Measurements from ENCODE around the gene ARHGAP18. TPM values are rescaled to one million over a fixed set of nuclear protein-coding genes. Genes with fewer than 3 reads are reported as not detected.
A peak's percentile ranks its signal among the peaks of the same experiment; 100 is the strongest.

The ARHGAP18 gene
- total and polyA plus RNA-seq, 10 of the 15 experiments (the other 5 are each of a cell fraction or from before 2014, with no cell fraction given): 18.2 to 52.2 (median 31.7) TPM

DNA sequence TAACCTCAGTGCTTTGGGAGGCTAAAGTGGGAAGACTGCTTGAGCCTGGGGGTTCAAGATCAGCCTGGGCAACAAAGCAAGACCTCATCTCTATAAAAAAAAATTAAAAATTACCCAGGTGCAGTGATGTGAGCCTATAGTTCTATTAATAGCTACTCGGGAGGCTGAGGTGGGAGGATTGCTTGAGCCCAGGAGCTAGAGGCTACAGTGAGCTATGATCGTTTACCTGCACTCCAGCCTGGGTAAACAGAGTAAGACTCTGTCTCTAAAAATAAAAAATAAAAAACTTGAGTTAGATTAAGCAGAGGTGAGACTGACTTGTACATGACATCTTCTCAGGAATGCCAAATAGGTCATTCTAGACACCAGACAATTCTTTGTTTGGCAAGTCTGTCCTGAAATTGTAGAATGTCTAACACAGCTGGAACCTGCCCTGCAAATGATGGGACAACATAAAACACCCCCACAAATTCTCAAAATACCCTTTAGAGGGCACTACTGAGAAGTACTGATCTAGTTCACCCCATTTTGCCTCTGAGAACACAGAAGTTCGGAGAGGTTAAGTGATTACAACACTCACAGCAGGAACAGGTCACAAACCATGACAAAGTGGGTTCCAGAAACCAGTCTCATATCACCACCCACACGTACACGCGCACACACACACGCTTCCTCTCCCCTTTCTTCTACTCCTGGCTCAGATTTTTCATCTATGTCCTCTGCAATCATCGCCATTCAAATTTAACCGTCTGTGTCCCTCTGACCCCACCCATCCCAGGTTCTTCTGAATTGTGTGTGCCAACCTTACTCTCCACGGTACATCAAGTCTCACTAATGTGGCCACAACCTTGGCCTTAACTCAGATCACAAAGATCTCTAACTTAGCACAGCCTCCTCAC is 38.3 kb downstream of the ARHGAP18 start (continued):
- peak; percentile 48; the same call in 1 of the 2 replicates for TF ChIP-seq BACH1 (IDR thresholded peaks at IDR 0.05; ENCODE audit: borderline replicate concordance)
- TF ChIP-seq DPF2 (IDR thresholded peaks at IDR 0.05): peak; percentile 64
- TF ChIP-seq BRCA1 (IDR thresholded peaks at IDR 0.05; ENCODE audit: low read depth, low read length): no peak
- TF ChIP-seq LARP7 (IDR thresholded peaks at IDR 0.05): 0 out of 2 replicates have a peak, but pooled peaks have one; percentile 33
- no peak for TF ChIP-seq SIX5 (IDR thresholded peaks at IDR 0.05; ENCODE audit: low read depth, low read length, severe bottlenecking)
- TF ChIP-seq PKNOX1 (IDR thresholded peaks at IDR 0.05): no peak; the same call in 1 of the 2 replicates
- no peak for TF ChIP-seq ZBTB11 (CRISPR knock-in tag; IDR thresholded peaks at IDR 0.05)
- TF ChIP-seq BHLHE40 (IDR thresholded peaks at IDR 0.05; ENCODE audit: borderline replicate concordance in 1 of 2, low read depth in 2 of 2, low read length in 1 of 2): peak; percentile 55 to 70; a peak in 3 of 4 replicates
- TF ChIP-seq, protein P1, sequence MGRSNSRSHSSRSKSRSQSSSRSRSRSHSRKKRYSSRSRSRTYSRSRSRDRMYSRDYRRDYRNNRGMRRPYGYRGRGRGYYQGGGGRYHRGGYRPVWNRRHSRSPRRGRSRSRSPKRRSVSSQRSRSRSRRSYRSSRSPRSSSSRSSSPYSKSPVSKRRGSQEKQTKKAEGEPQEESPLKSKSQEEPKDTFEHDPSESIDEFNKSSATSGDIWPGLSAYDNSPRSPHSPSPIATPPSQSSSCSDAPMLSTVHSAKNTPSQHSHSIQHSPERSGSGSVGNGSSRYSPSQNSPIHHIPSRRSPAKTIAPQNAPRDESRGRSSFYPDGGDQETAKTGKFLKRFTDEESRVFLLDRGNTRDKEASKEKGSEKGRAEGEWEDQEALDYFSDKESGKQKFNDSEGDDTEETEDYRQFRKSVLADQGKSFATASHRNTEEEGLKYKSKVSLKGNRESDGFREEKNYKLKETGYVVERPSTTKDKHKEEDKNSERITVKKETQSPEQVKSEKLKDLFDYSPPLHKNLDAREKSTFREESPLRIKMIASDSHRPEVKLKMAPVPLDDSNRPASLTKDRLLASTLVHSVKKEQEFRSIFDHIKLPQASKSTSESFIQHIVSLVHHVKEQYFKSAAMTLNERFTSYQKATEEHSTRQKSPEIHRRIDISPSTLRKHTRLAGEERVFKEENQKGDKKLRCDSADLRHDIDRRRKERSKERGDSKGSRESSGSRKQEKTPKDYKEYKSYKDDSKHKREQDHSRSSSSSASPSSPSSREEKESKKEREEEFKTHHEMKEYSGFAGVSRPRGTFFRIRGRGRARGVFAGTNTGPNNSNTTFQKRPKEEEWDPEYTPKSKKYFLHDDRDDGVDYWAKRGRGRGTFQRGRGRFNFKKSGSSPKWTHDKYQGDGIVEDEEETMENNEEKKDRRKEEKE (IDR thresholded peaks at IDR 0.05): no peak
- TF ChIP-seq, protein P2, sequence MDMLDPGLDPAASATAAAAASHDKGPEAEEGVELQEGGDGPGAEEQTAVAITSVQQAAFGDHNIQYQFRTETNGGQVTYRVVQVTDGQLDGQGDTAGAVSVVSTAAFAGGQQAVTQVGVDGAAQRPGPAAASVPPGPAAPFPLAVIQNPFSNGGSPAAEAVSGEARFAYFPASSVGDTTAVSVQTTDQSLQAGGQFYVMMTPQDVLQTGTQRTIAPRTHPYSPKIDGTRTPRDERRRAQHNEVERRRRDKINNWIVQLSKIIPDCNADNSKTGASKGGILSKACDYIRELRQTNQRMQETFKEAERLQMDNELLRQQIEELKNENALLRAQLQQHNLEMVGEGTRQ (IDR thresholded peaks at IDR 0.05; ENCODE audit: borderline replicate concordance, low read depth, low read length): no peak
- TF ChIP-seq MYB (IDR thresholded peaks at IDR 0.05; ENCODE audit: borderline replicate concordance, low read depth, low read length): no peak
- TF ChIP-seq E2F4 (IDR thresholded peaks at IDR 0.05; ENCODE audit: low read depth, low read length): no peak
- no peak for TF ChIP-seq TCF7 (IDR thresholded peaks at IDR 0.05; ENCODE audit: borderline replicate concordance)
- TF ChIP-seq CHD2 (IDR thresholded peaks at IDR 0.05; ENCODE audit: borderline replicate concordance, low read depth, low read length): no peak
- TF ChIP-seq ZNF217 (IDR thresholded peaks at IDR 0.05): no peak; the same call in 1 of the 2 replicates
- TF ChIP-seq ESRRA (IDR thresholded peaks at IDR 0.05; ENCODE audit: low read length): no peak
- TF ChIP-seq RBBP5 (conservative IDR thresholded peaks at IDR 0.05): no peak
- TF ChIP-seq KLF5 (IDR thresholded peaks at IDR 0.05; ENCODE audit: partially characterized antibody): no peak

Data from GM12878 (cell line).